AG09319 (cell line): Measurements from ENCODE around the gene SMIM38.

Source experiments
- DNase-seq: peaks from one replicate; pipeline ENCODE4 v3.0.0-alpha.2; 2010; ENCODE audit warnings: low read depth; ENCODE audit errors: extremely low read depth
- CTCF ChIP-seq: IDR thresholded peaks from 2 replicates; pipeline ENCODE4 v1.5.1; 2011; ENCODE audit warnings: low read depth, mild to moderate bottlenecking, inconsistent platforms, low read length, moderate library complexity

Gene SMIM38

DNA sequence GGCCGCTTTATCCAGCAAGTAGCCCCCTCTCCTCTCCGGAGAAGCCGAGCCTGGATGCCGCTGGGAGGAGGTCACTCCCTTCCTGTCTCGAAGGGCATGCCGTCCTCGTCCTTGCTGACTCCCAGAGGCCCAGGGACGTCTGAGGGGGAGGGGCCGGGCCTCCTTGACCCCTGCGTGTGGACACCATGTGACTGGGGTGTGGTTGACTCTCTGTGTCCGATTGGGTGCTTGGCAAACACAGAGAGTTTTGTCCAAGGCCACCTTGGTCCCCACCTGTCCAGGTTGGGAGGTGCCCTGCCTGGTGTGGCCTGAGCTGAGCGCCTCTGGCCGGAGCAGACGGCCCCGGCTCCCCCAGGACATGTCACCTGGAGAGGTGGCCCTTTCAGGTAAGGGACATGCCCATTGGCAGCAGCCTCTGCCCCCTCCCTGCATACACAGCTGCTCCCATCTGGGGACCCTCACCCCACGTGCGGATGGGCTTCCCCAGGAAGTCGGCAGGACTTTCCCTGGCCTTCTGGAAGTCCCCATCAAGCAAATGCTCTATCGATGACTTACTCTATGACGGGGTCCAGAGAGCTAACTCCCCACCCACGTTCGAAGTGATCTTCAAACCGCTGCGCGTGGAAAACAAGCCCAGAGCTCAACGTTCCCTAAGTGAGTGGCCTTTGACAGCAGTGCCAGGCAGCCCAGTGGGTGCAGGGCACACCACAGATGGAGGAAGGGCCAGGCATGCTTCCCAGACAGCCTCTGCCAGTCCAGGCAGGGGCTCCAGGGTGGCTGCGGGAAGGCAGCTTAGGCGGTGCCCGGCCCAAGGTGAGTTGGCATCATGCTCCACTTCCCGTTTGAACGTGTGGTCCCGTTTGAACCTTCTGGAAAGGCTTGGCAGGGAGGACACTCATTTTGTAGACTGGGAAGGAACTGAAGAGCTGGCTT lies at the start of gene SMIM38:
SMIM38 (plus strand) TSS at position 634 of the 933 bp plus-strand sequence. CDS start 1,912 bp downstream, outside the sequence.
- no peak for TF ChIP-seq CTCF
- no peak for DNase-seq

- no peak for DNase-seq
- TF ChIP-seq CTCF: no peak
Observed at GRCh38 chr11:69106031-69106811, 49.5 kb upstream of the SMIM38 start.

GRCh38 chr11:69107413-69107812 lies 48.3 kb upstream of the SMIM38 start:
- DNase-seq: no peak
- TF ChIP-seq CTCF: no peak

- no peak for DNase-seq
- TF ChIP-seq CTCF: no peak
Observed at GRCh38 chr11:69108030-69108429, 47.7 kb upstream of the SMIM38 start.

DNA sequence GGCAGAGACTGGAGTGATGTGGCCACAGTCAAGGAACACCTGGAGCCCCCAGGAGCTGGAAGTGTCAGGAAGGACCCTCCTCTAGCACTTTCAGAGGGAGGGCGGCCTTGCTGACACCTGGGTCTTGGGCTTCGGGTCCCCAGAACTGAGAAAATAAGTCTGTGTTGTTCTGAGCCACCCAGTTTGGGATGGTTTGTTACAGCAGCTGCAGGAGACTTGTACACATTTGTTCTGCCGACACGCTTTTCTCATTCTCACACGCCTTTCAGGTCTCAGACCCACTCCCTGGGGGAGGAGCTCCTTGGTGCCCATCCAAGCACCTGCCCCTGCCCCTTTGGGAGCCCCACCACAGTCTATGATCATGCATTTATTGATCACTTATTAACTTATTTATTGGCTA lies 47.2 kb upstream of the SMIM38 start:
- DNase-seq: no peak
- no peak for TF ChIP-seq CTCF

GRCh38 chr11:69109101-69109500 lies 46.6 kb upstream of the SMIM38 start:
- DNase-seq: no peak
- no peak for TF ChIP-seq CTCF

DNA sequence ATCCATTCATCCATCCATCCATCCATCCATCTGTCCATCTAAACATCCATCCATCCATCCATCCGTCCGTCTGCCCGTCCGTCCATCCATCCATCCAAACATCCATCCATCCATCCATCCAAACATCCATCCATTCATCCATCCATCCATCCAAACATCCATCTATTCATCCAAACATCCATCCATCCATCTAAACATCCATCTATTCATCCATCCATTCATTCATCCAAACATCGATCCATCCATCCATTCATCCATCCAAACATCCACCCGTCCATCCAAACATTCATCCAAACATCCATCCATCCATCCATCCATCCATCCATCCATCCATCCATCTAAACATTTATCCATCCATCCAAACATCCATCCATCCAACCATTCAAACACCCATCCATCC lies 45.3 kb upstream of the SMIM38 start:
- no peak for DNase-seq
- TF ChIP-seq CTCF: no peak
